Germinal center (tissue), 1 donor: ENCODE data around the gene COPS9.

ENCODE experiments used
- DNase-seq: peaks from one replicate; pipeline ENCODE4 v3.0.0; 2012; ENCODE audit warnings: mixed read lengths, low spot score

Gene COPS9

DNA sequence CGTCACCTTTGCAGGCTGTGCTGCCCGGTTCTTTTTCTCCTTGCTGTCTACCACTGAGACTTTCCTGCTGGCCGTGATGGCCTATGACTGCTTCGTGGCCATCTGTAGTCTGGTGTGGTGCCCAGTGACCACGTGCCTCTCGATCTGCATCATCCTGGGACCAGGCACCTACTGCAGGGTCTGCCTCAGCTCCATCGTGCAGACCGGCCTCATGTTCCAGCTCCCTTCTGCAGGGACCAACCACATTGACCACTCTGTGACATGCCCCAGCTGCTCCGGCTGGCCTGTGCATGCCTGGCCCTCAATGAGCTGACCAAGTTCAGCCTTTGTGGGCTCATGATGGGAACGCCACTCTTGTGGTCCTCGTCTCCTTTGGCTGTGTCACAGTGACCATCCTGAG is 26.7 kb downstream of the COPS9 start:
- DNase-seq, result no peak

DNA sequence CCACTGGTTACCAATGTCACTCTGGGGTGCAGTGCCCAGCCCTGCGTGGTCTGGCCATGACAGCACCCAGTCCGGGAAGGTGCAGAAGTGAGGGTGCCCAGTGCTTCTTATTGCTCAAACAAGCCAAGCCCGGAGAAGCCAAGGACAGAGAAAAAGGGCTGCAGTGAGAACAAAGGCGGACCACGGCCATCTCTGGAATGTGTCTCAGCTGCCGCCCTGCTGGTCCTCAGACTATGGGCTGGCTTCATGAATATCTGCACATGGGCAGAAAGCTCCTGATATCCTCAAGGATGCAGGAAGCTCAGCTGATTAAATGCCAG is 28.7 kb downstream of the COPS9 start:
- DNase-seq, result no peak

DNA sequence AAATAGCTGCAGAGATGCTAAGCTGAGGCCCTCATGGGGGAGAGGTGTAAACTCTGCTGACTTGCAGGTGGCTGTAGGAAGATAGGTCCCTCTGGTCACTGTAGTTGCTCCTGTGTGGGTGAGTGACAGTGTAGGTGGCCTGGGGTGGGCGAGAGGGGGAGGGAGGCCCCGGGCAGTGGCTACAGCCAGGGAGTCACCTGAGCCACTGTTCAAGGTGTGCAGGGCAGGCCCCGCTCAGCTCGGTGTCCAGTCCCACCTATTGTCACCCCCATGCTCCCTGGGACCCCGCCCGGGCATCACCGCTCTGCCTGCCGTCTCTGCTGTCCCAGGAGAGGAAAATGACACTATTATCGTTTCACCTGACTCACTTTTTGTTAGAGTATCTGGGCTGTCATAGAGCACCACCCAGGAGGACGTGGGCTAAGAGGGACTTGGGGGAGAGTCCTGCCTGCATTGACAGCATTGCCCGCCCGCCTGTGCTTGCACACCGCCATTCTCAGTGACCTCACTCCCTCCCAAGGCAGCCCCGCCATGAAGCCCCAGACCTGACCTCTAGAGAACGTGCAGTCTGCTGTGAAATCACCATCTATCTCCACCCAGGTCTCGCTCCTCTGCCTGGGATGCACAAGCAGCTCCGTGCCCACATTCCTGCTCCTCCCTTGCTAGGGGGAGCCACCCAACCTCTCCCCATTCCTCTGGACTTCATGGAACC is 29.2 kb downstream of the COPS9 start:
- no peak for DNase-seq

- no peak for DNase-seq
Measured at GRCh38 chr2:240105982-240106381, 30.1 kb downstream of the COPS9 start.

GRCh38 chr2:240103136-240103535 is 33.0 kb downstream of the COPS9 start:
- no peak for DNase-seq

DNA sequence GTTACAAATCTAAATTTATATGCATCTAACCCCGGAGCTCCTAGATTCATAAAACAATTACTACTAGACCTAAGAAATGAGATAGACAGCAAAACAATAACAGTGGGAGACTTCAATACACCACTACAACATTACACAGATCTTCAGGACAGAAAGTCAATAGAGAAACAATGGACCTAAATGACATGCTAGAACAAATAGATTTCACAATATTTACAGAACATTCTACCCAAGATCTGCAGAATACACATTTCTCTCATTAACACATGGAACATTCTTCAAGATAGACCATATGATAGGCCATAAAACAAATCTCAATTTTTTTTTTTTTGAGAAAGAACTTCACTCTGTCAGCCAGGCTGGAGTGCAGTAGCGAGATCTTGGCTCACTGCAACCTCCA is 37.8 kb downstream of the COPS9 start:
- DNase-seq, result no peak

- DNase-seq, result no peak
Measured at GRCh38 chr2:240095556-240096523, 40.3 kb downstream of the COPS9 start.

GRCh38 chr2:240089306-240089705 is 46.8 kb downstream of the COPS9 start:
- no peak for DNase-seq

GRCh38 chr2:240086563-240086962 is 49.5 kb downstream of the COPS9 start:
- DNase-seq, result no peak
